Inferior parietal cortex (tissue), 1 donor: ENCODE data around the gene PRR19.
"Not testable (repeated sequence)": the region's sequence is repeated elsewhere in the genome, so short reads cannot be mapped to it uniquely, and the experiment has no call there.

ENCODE experiments used
- DNase-seq: peaks from one replicate; pipeline ENCODE4 v3.0.0-alpha.2; 2016; ENCODE audit errors: extremely low spot score

PRR19 gene

GRCh38 chr19:42325896-42326771 lies 24.2 kb downstream of the PRR19 start:
- DNase-seq, result no peak

- no peak for DNase-seq
Measured at GRCh38 chr19:42326969-42327368, 25.0 kb downstream of the PRR19 start.

GRCh38 chr19:42327381-42327780 lies 25.4 kb downstream of the PRR19 start:
- DNase-seq, result no peak

GRCh38 chr19:42328106-42328505 lies 26.2 kb downstream of the PRR19 start:
- DNase-seq, result no peak

- DNase-seq, result no peak
Measured at GRCh38 chr19:42328854-42329253, 26.9 kb downstream of the PRR19 start.

- DNase-seq, result no peak
Measured at GRCh38 chr19:42330241-42330711, 28.3 kb downstream of the PRR19 start.

GRCh38 chr19:42331333-42331732 lies 29.4 kb downstream of the PRR19 start:
- not testable (repeated sequence) for DNase-seq

- no peak for DNase-seq
Measured at GRCh38 chr19:42332059-42332458, 30.1 kb downstream of the PRR19 start.

- DNase-seq, result no peak
Measured at GRCh38 chr19:42333018-42333417, 31.1 kb downstream of the PRR19 start.

- no peak for DNase-seq
Measured at GRCh38 chr19:42333975-42334696, 32.2 kb downstream of the PRR19 start.

GRCh38 chr19:42334697-42335373 lies 32.9 kb downstream of the PRR19 start:
- DNase-seq, result no peak

- DNase-seq, result no peak
Measured at GRCh38 chr19:42335374-42335936, 33.5 kb downstream of the PRR19 start.

GRCh38 chr19:42335971-42336370 lies 34.0 kb downstream of the PRR19 start:
- DNase-seq, result no peak

- DNase-seq, result not testable (repeated sequence)
Measured at GRCh38 chr19:42339126-42339860, 37.4 kb downstream of the PRR19 start.

- DNase-seq, result not testable (repeated sequence)
Measured at GRCh38 chr19:42339922-42340321, 38.0 kb downstream of the PRR19 start.

GRCh38 chr19:42343344-42344110 lies 41.6 kb downstream of the PRR19 start:
- DNase-seq, result no peak

- DNase-seq, result no peak
Measured at GRCh38 chr19:42344336-42344893, 42.5 kb downstream of the PRR19 start.

- DNase-seq, result no peak
Measured at GRCh38 chr19:42345191-42345812, 43.4 kb downstream of the PRR19 start.

- no peak for DNase-seq
Measured at GRCh38 chr19:42348211-42348610, 46.3 kb downstream of the PRR19 start.
